Neuronal stem cell (in vitro differentiated cells): ENCODE data around the gene HSPA2.

ENCODE experiments used
- DNase-seq: peaks from one replicate; pipeline ENCODE4 v3.0.0-alpha.2; 2013; ENCODE audit warnings: low spot score
- H2AFZ ChIP-seq: one replicate; pipeline ENCODE4 v1.6.1; 2013; ENCODE audit warnings: mild to moderate bottlenecking, low read length, inconsistent platforms
- H2AK5ac ChIP-seq: 2 replicates; pipeline ENCODE4 v1.6.1; 2013; ENCODE audit warnings: low read depth, mild to moderate bottlenecking, inconsistent platforms, low read length, moderate library complexity, mixed read lengths
- H2BK120ac ChIP-seq: 2 replicates; pipeline ENCODE4 v1.6.1; 2013; ENCODE audit warnings: low read depth, mild to moderate bottlenecking, inconsistent platforms, low read length, moderate library complexity, mixed read lengths
- H2BK12ac ChIP-seq: one replicate; pipeline ENCODE4 v1.6.1; 2013; ENCODE audit warnings: low read length, inconsistent platforms
- H2BK15ac ChIP-seq: 2 replicates; pipeline ENCODE4 v1.6.1; 2013; ENCODE audit warnings: mild to moderate bottlenecking, low read length, inconsistent platforms, mixed read lengths
- H2BK5ac ChIP-seq: one replicate; pipeline ENCODE4 v1.6.1; 2013; ENCODE audit warnings: inconsistent platforms, mild to moderate bottlenecking, low read length, moderate library complexity
- H3K14ac ChIP-seq: one replicate; pipeline ENCODE4 v1.6.1; 2013; ENCODE audit warnings: low read length, inconsistent platforms
- H3K18ac ChIP-seq: 2 replicates; pipeline ENCODE4 v1.6.1; 2013; ENCODE audit warnings: low read length, inconsistent platforms
- H3K23ac ChIP-seq: 2 replicates; pipeline ENCODE4 v1.6.1; 2013; ENCODE audit warnings: low read depth, mild to moderate bottlenecking, mixed read lengths, low read length, inconsistent platforms; ENCODE audit not compliant: poor library complexity
- H3K27ac ChIP-seq: replicated peaks from 3 replicates; pipeline ENCODE4 v1.5.1; 2013; ENCODE audit warnings: low read length, inconsistent platforms
- H3K27me3 ChIP-seq, 3 experiments: 2 replicates each; pipeline ENCODE4 v1.6.1; 2013; ENCODE audit warnings: low read length in 3 of 3, mild to moderate bottlenecking in 2 of 3, inconsistent platforms in 1 of 3, low read depth in 1 of 3, mixed read lengths in 1 of 3, moderate library complexity in 1 of 3; ENCODE audit not compliant: control insufficient read depth in 3 of 3, insufficient read depth in 3 of 3
- H3K36me3 ChIP-seq, 2 donors: replicated peaks in 1 of 2; 2 replicates each; pipeline ENCODE4 v1.6.1; 2013; ENCODE audit warnings: low read length in 2 of 2; ENCODE audit not compliant: control insufficient read depth in 2 of 2, insufficient read depth in 2 of 2
- H3K4ac ChIP-seq: 2 replicates; pipeline ENCODE4 v1.6.1; 2013; ENCODE audit warnings: inconsistent platforms, mild to moderate bottlenecking, low read length, moderate library complexity
- H3K4me1 ChIP-seq, 2 donors: 1 replicate in 1 of 2; 2 replicates in 1 of 2; pipeline ENCODE4 v1.6.1; 2013; ENCODE audit warnings: low read length in 2 of 2, low read depth in 1 of 2; ENCODE audit not compliant: control insufficient read depth in 2 of 2, insufficient read depth in 1 of 2
- H3K4me2 ChIP-seq: one replicate; pipeline ENCODE4 v1.6.1; 2013; ENCODE audit warnings: mild to moderate bottlenecking, low read length, inconsistent platforms; ENCODE audit not compliant: insufficient read depth, poor library complexity, severe bottlenecking
- H3K4me3 ChIP-seq, 2 donors: 2 replicates each; pipeline ENCODE4 v1.5.1; 2013; ENCODE audit warnings: low read length in 2 of 2, mild to moderate bottlenecking in 2 of 2, inconsistent platforms in 1 of 2, moderate library complexity in 1 of 2
- H3K79me1 ChIP-seq: one replicate; pipeline ENCODE4 v1.6.1; 2013; ENCODE audit warnings: low read depth, mild to moderate bottlenecking, inconsistent platforms, low read length, moderate library complexity
- H3K9ac ChIP-seq: one replicate; pipeline ENCODE4 v1.6.1; 2013; ENCODE audit warnings: mild to moderate bottlenecking, low read depth, low read length, inconsistent platforms; ENCODE audit not compliant: poor library complexity
- H3K9me3 ChIP-seq, 2 donors: replicated peaks in 1 of 2; 2 replicates each; pipeline versions ENCODE3 to v1.6.1; 2013; ENCODE audit warnings: low read length in 2 of 2, mild to moderate bottlenecking in 2 of 2, inconsistent platforms in 1 of 2, low read depth in 1 of 2, mixed read lengths in 1 of 2, moderate library complexity in 1 of 2; ENCODE audit not compliant: control insufficient read depth in 2 of 2, insufficient read depth in 1 of 2
- H4K8ac ChIP-seq: one replicate; pipeline ENCODE4 v1.6.1; 2013; ENCODE audit warnings: low read depth, mild to moderate bottlenecking, inconsistent platforms, low read length, moderate library complexity
- H4K91ac ChIP-seq: one replicate; pipeline ENCODE4 v1.6.1; 2013; ENCODE audit warnings: low read length, low read depth, mild to moderate bottlenecking, inconsistent platforms; ENCODE audit not compliant: poor library complexity
- WGBS, 2 donors: extraction: QIAGEN DNeasy Blood & Tissue Kit; methylation state at CpG; one replicate each; pipeline ENCODE4 v1.1.7; 2013; ENCODE audit warnings: missing lambda C conversion rate in 2 of 2, mixed read lengths in 1 of 2; ENCODE audit not compliant: insufficient read length in 2 of 2, insufficient replicate concordance in 1 of 2; ENCODE audit errors: extremely low coverage in 2 of 2; 5-methylcytosine and 5-hydroxymethylcytosine counted together

The HSPA2 gene

GRCh38 chr14:64561631-64562030 lies 21.1 kb downstream of the HSPA2 start:
- no peaks in the 10 kb centered on the region for H3K9me3 ChIP-seq
- H3K18ac ChIP-seq: no peak overlapping the region
- H3K79me1 ChIP-seq: no peaks in the 10 kb centered on the region
- H2BK12ac ChIP-seq: no peak overlapping the region
- H2AFZ ChIP-seq: no peak overlapping the region
- H3K14ac ChIP-seq: no peak overlapping the region
- H2BK120ac ChIP-seq: no peak overlapping the region
- H4K91ac ChIP-seq: no peak overlapping the region
- no peaks in the 10 kb centered on the region for H3K36me3 ChIP-seq
- no peak for DNase-seq
- H3K27ac ChIP-seq: no peak overlapping the region
- H2AK5ac ChIP-seq: no peak overlapping the region
- no peak overlapping the region for H3K4ac ChIP-seq
- H3K9ac ChIP-seq: no peak overlapping the region
- H3K4me3 ChIP-seq: no peak overlapping the region
- H3K4me1 ChIP-seq: peaks cover 4% of the 10 kb centered on the region in 2 donors
- no peak overlapping the region for H2BK5ac ChIP-seq
- no peak overlapping the region for H3K4me2 ChIP-seq
- WGBS, 2 donors: no CpG with 5 or more reads among the region's 2 CpGs
- no peak overlapping the region for H3K23ac ChIP-seq
- H2BK15ac ChIP-seq: no peak overlapping the region
- no peaks in the 10 kb centered on the region for H3K27me3 ChIP-seq
- H4K8ac ChIP-seq: no peak overlapping the region

- no peak overlapping the region for H3K9ac ChIP-seq
- H2BK15ac ChIP-seq: no peak overlapping the region
- no peak overlapping the region for H3K18ac ChIP-seq
- H3K9me3 ChIP-seq: no peaks in the 10 kb centered on the region
- no peak overlapping the region for H4K91ac ChIP-seq
- no peak overlapping the region for H2AK5ac ChIP-seq
- DNase-seq: no peak
- no peak overlapping the region for H3K4me2 ChIP-seq
- H3K4me3 ChIP-seq: no peak overlapping the region
- H3K36me3 ChIP-seq: no peaks in the 10 kb centered on the region
- H2AFZ ChIP-seq: no peak overlapping the region
- peaks cover 4 to 7% of the 10 kb centered on the region in 2 donors for H3K4me1 ChIP-seq
- no peak overlapping the region for H3K27ac ChIP-seq
- H4K8ac ChIP-seq: no peak overlapping the region
- H2BK12ac ChIP-seq: no peak overlapping the region
- no peaks in the 10 kb centered on the region for H3K27me3 ChIP-seq
- H3K14ac ChIP-seq: no peak overlapping the region
- H2BK5ac ChIP-seq: no peak overlapping the region
- no peak overlapping the region for H3K4ac ChIP-seq
- H2BK120ac ChIP-seq: no peak overlapping the region
- no peak overlapping the region for H3K23ac ChIP-seq
- H3K79me1 ChIP-seq: no peaks in the 10 kb centered on the region
These were observed 21.9 kb downstream of the HSPA2 start for GRCh38 chr14:64562436-64562835.

- no peak overlapping the region for H4K91ac ChIP-seq
- H3K27me3 ChIP-seq: no peaks in the 10 kb centered on the region
- no peak overlapping the region for H4K8ac ChIP-seq
- no peak overlapping the region for H3K4me2 ChIP-seq
- no CpG with 5 or more reads among the region's 6 CpGs for WGBS, 2 donors
- H3K18ac ChIP-seq: no peak overlapping the region
- no peak for DNase-seq
- no peak overlapping the region for H3K27ac ChIP-seq
- no peak overlapping the region for H2BK15ac ChIP-seq
- no peak overlapping the region for H3K9ac ChIP-seq
- H3K4ac ChIP-seq: no peak overlapping the region
- no peak overlapping the region for H3K23ac ChIP-seq
- no peak overlapping the region for H3K4me3 ChIP-seq
- H2BK120ac ChIP-seq: no peak overlapping the region
- H2AK5ac ChIP-seq: no peak overlapping the region
- no peak overlapping the region for H2BK5ac ChIP-seq
- H3K79me1 ChIP-seq: no peaks in the 10 kb centered on the region
- H2AFZ ChIP-seq: peak overlapping the region; percentile 60
- H3K36me3 ChIP-seq: no peaks in the 10 kb centered on the region
- no peak overlapping the region for H2BK12ac ChIP-seq
- H3K9me3 ChIP-seq: no peaks in the 10 kb centered on the region
- H3K14ac ChIP-seq: no peak overlapping the region
- H3K4me1 ChIP-seq: peaks cover 4 to 12% of the 10 kb centered on the region in 2 donors
These were observed 23.2 kb downstream of the HSPA2 start for GRCh38 chr14:64563696-64564095.

GRCh38 chr14:64566651-64567122 lies 26.1 kb downstream of the HSPA2 start:
- H2BK120ac ChIP-seq: no peak overlapping the region
- no peak overlapping the region for H4K91ac ChIP-seq
- no peak overlapping the region for H2BK15ac ChIP-seq
- no peak overlapping the region for H3K4me2 ChIP-seq
- no peaks in the 10 kb centered on the region for H3K36me3 ChIP-seq
- H4K8ac ChIP-seq: no peak overlapping the region
- no peaks in the 10 kb centered on the region for H3K79me1 ChIP-seq
- peak overlapping the region; percentile 41 for H2AFZ ChIP-seq
- H2BK5ac ChIP-seq: no peak overlapping the region
- no peak overlapping the region for H3K27ac ChIP-seq
- H3K4ac ChIP-seq: no peak overlapping the region
- no peak overlapping the region for H2BK12ac ChIP-seq
- no CpG with 5 or more reads among the region's 5 CpGs for WGBS, 2 donors
- no peak overlapping the region for H3K14ac ChIP-seq
- H3K18ac ChIP-seq: no peak overlapping the region
- H3K4me1 ChIP-seq: peaks cover 5 to 20% of the 10 kb centered on the region in 2 donors
- H3K4me3 ChIP-seq: no peak overlapping the region
- no peaks in the 10 kb centered on the region for H3K27me3 ChIP-seq
- no peak for DNase-seq
- H3K23ac ChIP-seq: no peak overlapping the region
- no peak overlapping the region for H2AK5ac ChIP-seq
- no peaks in the 10 kb centered on the region for H3K9me3 ChIP-seq
- no peak overlapping the region for H3K9ac ChIP-seq
